Esophagus mucosa (tissue), 1 donor: Measurements from ENCODE around the gene LRRC8D. TPM values are rescaled to one million over a fixed set of nuclear protein-coding genes. Genes with fewer than 3 reads are reported as not detected.

Experiments used
- ATAC-seq: fragments of 200-7000 bp; cut with Tn5 transposase; one replicate; pipeline ENCODE4 v1.9.1; 2020
- total RNA-seq: library from RNA; stranded (reverse); gene quantifications from one replicate; pipeline ENCODE4 v1.2.4, GENCODE V29; 2023
- donor health status: DM: yes; HTN: yes; CAD: no.

The LRRC8D gene
- total RNA-seq, 1 donor from 2014 or later = 15.1 TPM

- peak; percentile 20 for ATAC-seq
Measured at GRCh38 chr1:89807983-89808382, 12.8 kb upstream of the LRRC8D start.

- ATAC-seq = peak; percentile 87
Measured at GRCh38 chr1:89808441-89809117, 12.3 kb upstream of the LRRC8D start.

GRCh38 chr1:89809556-89809955, 11.3 kb upstream of the LRRC8D start:
- ATAC-seq = no peak

DNA sequence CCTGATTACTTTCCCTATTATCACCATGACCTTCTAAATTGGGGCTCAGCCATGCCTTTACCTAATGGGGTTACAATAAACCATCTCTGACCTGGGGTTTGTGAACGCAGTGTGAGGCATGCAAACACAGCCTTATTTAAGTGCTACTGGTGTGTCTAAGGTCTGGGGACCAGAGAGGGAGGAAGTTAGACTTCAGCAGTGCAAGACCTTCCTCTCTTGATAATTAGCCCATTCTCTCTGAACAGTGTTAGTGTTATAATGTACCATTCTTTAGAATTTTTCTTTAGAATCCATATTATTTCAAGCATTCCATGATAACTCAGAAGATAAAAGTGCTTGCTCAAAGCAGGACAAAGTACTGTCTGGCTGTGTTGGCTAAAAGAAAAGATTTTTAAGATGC, 10.5 kb upstream of the LRRC8D start:
- no peak for ATAC-seq

GRCh38 chr1:89810880-89811279, 10.0 kb upstream of the LRRC8D start:
- ATAC-seq = no peak

DNA sequence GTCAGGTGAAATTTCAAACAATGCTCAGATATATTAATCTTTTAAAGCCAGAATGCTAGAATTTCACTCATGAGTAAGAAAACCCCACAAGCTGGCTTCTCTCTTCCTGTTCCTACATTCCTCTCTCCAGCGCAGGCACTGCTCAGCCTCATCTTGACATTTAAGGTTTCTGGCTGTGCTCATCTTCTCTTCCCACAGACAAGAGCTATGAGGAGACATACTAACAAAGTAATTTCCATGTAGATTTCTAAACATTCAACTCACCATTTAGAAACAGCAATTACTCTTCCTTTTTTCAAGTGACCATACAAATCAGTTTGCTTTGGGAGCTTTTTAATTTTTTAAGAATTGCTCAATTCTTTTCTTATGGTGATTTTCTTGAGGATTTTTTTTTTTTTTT, 7.8 kb upstream of the LRRC8D start:
- ATAC-seq = no peak

DNA sequence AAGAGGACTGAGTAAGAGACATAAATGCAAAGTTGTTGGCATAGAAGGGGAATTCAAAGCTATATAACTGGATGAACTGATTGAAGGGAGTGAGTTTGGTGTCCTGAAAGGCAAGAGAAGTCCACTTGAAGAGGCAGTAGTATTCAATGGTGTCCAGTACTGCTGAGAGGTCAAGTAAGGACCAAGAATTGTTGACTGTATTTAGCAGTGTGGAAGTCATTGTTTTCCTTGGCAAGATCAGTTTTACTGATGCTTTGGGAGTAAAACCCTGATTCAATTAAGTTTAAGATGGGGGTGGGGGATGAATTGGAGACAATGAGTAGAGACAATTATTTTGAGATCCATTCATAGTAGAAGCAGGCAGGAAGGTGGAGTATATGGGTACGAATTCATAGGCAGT, 5.8 kb upstream of the LRRC8D start:
- ATAC-seq = no peak

DNA sequence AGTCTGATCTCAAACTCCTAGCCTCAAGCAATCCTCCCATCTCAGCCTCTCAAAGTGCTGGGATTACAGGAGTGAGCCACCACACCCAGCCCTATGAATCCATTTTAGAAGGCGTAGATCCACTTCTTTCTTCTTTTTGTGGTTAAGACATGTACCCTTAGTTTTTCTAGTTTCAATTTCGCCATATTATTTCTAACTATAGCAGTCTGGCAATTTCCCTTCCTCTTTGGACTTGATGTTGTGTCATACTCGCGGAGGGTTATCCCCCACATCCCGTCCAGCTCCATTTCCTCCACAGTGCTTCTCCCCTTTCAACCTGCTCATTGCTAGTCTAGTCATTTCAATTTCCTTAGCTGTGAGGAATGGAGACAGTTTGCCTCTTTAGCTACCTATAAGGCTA, 5.2 kb upstream of the LRRC8D start:
- no peak for ATAC-seq

DNA sequence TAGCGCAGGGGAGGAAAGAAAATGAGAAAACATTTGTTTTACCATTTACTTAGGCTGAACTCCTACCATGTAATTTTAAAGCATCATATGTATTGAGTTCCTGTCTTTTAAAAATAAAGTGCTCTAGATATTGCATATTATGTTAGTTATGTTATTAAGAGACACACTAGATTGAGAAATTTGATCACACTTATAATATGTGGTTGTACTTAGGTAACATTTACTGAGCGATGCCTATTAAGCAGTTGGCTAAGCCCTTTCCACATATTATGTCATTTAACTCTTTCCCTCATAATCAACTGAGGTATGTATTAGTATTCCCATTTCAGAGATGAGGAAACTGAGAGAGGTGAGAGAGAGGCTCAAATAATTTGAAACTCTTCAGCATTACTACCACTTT, 4.5 kb upstream of the LRRC8D start:
- no peak for ATAC-seq

- ATAC-seq = peak; percentile 62
Measured at GRCh38 chr1:89821322-89822108, 683 bp downstream of the LRRC8D start.

- no peak for ATAC-seq
Measured at GRCh38 chr1:89822109-89822962, 1.5 kb downstream of the LRRC8D start.

DNA sequence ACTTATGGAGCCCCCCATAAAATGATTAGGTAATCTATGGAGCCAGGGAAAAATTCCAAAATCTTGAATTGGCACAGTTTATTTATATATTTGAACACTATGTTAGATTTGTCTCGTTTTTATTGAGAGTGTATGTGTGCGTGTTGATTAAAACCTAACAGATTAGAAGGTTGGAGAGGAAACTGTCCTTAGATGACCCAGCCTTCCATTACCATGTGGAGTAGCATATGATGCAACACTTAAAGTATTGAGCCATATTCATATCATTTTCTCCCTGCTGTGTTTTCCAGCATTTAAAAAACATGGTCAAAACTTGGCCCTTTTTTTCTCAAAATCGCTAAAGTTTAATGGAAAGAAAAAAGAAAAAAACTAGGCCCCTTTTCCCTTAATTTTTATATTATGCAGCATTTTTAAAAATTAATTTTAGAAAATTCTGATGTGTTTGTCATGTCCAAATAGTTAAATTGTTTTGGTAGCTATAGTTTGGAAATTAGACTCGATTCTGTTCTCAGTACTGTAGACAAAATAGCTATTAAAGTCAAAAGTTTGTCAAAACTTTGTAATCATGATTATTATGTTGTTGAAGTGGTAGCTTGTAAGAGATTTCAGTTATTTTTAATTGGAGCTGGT, 2.3 kb downstream of the LRRC8D start:
- no peak for ATAC-seq

DNA sequence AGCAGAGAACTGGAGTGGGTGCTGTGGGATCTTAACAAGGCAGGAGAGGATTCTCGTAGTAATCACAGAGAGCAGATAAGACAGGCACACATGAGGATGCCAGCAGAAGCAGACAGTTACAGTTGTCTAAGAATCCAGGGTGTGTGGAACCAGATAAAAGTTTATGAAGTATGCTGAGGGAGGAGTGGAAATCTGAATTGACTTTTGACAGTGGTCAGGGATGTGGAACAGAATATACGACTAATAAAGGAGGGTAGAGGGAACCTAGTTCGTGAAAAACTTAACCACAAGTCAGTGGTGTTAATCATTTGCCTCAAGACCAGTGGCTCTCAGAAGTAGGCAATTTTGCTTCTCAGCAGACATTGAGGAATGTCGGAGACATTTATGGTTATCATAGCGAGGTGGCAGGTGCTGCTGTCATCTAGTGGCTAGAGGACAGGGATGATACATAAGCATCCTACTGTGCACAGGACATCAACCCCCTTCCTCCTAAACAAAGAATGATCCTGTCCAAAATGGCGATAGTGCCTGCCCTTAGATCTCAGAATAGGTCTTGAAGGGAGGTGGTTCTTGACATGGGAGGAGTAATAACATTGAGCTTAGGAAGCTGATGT, 3.0 kb downstream of the LRRC8D start:
- no peak for ATAC-seq

DNA sequence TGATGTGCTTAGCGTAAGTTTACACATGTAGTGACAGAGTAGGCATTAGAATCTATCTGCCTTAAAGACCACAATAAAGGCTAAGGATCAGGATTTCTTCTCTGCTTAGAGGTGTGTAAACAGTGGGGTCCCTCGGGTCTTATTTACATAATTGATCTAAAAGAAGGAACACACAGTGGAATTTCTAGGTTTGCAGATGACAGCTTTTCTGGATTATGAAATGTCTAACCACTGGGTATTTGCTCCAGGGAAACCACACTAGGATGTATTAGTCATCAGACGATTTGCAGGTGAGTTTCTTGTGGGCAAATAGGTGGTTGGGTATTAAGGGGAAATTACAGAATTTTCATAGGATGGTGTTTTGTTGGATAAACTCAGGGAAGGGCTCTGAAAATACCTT, 5.8 kb downstream of the LRRC8D start:
- no peak for ATAC-seq

GRCh38 chr1:89827330-89827729, 6.5 kb downstream of the LRRC8D start:
- ATAC-seq = no peak

- ATAC-seq = no peak
Measured at GRCh38 chr1:89827902-89828301, 7.1 kb downstream of the LRRC8D start.

- ATAC-seq = no peak
Measured at GRCh38 chr1:89829186-89829585, 8.4 kb downstream of the LRRC8D start.

DNA sequence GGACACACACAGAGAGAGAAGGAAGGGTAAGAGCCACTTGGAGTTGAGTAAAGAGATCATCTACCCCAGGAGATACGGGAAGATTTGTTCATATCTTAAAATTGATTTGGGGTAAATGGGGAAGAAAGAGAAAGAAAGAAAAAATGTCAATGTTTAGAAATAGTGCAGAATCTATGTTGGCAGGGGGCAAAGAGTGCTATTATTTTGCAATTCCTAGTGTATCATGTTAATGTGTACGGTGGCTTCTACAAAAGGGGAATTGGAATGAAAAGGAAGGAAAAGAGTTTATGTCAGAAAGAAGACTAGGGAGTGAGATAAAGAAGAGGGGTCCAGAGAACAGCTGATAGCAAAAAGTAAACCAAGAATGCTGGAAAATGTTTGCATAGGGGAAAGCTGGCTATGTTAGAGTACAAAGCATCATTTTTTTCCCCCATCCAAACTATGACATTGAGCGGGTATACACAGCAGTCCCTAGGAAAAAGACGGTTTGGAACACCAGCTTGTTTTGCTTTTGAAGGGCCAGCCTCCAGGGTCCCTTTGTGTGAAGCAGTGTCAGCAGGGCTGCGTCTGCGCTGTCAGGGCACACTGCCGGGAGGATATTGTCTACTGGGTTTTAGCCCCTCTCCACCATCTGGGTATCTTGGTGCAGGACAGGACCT, 10.8 kb downstream of the LRRC8D start:
- ATAC-seq = no peak

GRCh38 chr1:89832496-89833127, 11.8 kb downstream of the LRRC8D start:
- no peak for ATAC-seq

DNA sequence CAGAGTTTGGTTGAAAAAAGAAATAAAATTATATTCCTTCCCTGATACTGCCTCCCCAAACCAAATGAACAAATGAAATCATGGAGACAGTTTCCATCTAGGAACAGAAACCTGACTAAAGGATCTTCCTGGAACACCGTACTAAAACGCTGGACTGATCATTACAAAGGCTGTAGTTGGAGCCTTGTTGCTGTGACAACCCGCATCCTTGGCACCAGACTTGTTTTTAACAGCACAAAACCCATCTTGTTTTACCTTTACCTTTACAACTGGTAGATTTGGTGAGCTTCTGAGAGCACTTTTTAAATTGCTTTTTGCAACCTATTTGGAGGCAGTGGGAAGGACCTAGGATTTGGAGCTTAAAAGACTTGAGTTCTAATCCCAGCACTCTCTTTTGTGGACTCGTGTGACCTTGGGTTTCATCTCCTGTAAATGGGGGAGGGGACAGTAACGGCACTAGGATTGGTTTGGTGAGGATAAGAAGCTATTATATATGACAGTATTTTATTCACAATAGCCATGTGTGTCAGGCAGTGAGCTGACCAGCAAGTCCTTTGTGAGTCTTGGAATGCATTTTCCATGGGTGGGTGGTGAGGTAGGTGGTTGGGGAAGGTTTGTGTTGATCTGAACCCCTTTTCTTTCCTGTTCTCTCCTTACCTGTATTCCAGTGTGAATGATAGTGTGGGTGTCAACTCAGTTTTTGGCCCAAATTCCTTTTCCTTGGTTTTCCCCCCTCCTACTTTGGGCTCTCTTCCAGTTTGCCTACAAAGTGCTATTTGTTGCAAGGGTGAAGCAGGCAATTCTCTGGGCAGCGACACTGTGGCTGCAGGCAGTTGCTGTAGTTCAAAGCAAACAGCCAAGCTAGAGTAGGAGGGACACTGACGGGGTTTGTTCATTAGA, 12.6 kb downstream of the LRRC8D start:
- no peak for ATAC-seq
